DMS53 treated with DMSO at 0.1 percent for 48 hours (cell line): Measurements from ENCODE around the gene PTPN18.

ENCODE experiments used
- DNase-seq: peaks from one replicate; lab custom pipeline; 2025; ENCODE audit not compliant: unreplicated experiment; lab: John Stamatoyannopoulos, UW

Gene PTPN18

GRCh38 chr2:130363479-130363878, 7.6 kb downstream of the PTPN18 start:
- no peak for DNase-seq

GRCh38 chr2:130365075-130365474, 9.2 kb downstream of the PTPN18 start:
- no peak for DNase-seq

GRCh38 chr2:130365963-130366362, 10.1 kb downstream of the PTPN18 start:
- no peak for DNase-seq

DNA sequence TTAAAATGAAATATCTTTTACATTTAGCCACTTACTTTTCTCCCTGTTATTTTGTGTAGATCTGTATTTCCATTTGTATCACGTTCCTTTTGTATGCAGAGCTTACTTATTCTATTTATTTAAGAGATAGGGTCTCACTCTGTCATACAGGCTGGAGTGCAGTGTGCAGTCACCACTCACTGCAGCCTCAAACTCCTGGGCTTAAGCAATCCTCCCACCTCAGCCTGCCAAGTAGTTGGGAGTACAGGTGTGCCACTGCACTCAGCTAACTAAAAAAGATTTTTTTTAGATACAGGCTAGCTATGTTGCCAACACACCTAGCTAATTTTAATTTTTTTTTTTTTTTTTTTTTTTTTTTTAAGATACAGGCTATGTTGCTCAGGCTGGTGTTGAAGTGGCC, 10.9 kb downstream of the PTPN18 start:
- no peak for DNase-seq

GRCh38 chr2:130368786-130369185, 12.9 kb downstream of the PTPN18 start:
- no peak for DNase-seq

DNA sequence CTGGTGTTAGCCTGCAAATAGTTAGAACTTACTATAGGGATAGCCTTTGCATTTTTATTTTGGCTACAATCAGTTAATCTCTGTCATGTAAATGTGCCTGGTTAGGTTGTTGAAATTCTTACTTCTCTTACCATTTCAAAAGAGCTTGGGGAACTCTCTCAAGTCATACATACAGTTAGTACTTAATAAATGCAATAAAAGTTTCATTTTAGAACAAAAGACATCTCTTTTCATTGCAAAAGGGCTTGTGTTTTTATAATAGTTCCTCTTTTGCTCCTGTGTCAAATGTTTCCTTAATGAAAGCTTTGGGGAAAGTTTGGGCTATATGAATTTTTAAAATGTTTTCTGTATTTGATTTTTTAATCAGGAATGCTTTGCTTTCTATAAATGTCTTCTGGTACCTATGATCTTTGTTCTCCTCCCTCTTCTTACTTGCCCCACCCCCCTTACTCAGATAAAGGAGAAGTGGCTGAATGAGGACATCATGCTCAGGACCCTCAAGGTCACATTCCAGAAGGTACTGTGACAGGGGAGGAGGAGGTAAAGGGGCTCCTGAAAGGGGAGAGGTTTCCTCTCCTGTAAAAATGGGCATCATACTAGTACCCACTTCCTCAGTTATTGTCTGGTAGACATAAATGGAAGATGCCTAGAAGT, 13.6 kb downstream of the PTPN18 start:
- no peak for DNase-seq

DNA sequence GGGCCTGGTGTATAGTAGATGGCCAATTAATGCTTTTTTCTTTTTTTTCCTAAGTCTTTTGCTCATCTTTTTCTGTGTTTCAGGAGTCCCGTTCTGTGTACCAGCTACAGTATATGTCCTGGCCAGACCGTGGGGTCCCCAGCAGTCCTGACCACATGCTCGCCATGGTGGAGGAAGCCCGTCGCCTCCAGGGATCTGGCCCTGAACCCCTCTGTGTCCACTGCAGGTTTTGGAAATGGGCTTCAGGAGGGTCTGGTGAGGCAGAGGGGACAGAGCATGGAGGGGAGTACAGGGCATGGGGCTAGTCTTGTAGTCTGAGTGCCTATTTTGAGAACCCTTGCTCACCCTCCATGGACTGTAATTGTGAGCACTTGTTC, 14.1 kb downstream of the PTPN18 start:
- no peak for DNase-seq

DNA sequence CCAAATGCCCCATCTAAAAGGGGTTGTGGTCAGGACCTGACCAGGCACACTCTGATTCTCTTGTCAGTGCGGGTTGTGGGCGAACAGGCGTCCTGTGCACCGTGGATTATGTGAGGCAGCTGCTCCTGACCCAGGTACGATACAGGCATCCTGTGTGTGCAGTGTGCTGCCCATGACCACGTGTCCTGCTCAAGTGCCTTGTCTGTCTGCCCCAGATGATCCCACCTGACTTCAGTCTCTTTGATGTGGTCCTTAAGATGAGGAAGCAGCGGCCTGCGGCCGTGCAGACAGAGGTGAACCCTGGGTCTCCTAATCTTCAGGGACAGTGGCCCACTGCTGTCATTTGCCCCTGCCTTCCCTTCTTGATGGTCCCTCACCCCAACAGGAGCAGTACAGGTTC, 14.6 kb downstream of the PTPN18 start:
- DNase-seq = no peak

DNA sequence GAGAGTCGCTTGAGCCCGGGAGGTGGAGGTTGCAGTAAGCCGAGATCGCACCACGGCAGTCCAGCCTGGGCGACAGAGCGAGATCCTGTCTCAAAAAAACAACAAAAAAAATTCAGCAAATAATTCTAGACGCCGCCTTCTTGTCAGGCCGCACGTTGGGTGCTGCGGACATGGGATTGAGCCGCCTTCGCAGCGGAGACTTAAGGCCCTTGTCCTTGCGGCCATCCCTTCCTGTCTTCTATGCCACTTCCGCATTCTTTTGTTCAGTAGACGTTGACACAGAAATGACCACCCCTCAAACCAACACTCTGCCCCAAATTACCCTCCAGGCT, 15.8 kb downstream of the PTPN18 start:
- DNase-seq = no peak

DNA sequence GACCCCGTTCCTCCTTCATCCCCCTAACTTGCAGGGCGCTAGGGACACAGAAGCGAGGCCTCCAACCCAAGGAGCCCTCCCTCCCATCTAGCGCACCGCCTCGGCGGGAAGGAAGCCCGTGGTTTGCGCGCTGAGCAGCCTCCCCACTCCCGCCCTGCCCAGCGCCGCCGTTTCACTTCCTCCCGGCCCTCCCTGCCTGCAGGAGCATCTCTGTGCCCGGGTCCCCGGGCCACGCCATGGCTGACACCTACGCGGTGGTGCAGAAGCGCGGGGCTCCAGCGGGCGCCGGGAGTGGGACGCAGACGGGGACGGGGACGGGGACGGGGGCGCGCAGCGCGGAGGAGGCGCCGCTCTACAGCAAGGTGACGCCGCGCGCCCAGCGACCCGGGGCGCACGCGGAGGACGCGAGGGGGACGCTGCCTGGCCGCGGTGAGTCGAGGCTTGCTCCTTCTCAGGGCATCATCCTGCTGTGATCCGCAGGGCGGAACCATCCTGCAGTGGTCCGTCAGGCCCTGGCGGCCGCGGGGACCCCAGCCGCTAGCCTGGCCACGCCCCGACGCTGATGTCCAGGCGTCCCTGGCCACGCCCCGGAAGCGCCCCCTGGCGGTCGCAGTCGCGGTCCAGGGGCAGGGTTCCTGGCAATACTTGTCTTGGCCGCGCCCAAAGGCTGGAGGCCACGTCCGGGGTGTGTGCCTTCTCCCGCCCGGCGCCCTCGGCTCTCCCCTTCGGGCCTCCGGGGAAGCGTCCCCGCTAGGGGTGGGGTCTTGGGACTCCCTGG, 16.4 kb downstream of the PTPN18 start:
- peak; percentile 10 for DNase-seq

- no peak for DNase-seq
Observed at GRCh38 chr2:130372833-130373807, 17.3 kb downstream of the PTPN18 start.

- no peak for DNase-seq
Observed at GRCh38 chr2:130373808-130374365, 18.0 kb downstream of the PTPN18 start.

DNA sequence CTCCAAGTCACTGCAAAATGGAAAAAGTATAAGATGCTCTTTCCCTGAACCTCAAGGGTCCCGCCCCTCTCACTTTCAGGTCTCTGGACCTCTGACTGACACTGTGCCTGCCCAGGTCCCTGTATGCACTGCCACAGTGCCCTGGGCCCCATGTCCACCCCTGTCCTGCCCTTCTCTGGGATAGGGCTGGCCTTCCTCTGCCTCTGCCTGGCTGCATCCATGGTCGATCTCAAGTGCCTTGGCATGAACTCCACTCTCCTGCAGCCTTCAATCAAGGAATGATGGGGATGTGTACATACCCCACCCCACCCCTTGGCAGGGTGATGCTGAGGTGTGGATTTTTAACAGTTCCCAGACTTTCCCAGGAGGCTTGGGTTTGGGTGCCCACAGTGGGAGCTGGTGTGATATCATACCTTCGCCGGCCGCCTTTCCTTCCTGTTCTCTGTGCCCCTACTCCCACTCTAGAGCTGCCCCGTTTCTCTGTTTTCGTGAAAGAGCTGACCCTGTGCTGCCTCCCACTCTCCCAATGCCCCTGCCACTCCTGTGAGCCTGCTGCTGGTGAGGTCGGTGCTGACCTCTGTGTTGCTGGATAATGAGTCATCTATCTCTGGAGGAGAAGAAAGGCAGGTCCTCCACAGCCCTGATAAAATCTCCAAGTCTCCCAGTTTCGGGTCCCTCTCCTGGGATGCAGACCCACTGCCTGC, 18.9 kb downstream of the PTPN18 start:
- no peak for DNase-seq

DNA sequence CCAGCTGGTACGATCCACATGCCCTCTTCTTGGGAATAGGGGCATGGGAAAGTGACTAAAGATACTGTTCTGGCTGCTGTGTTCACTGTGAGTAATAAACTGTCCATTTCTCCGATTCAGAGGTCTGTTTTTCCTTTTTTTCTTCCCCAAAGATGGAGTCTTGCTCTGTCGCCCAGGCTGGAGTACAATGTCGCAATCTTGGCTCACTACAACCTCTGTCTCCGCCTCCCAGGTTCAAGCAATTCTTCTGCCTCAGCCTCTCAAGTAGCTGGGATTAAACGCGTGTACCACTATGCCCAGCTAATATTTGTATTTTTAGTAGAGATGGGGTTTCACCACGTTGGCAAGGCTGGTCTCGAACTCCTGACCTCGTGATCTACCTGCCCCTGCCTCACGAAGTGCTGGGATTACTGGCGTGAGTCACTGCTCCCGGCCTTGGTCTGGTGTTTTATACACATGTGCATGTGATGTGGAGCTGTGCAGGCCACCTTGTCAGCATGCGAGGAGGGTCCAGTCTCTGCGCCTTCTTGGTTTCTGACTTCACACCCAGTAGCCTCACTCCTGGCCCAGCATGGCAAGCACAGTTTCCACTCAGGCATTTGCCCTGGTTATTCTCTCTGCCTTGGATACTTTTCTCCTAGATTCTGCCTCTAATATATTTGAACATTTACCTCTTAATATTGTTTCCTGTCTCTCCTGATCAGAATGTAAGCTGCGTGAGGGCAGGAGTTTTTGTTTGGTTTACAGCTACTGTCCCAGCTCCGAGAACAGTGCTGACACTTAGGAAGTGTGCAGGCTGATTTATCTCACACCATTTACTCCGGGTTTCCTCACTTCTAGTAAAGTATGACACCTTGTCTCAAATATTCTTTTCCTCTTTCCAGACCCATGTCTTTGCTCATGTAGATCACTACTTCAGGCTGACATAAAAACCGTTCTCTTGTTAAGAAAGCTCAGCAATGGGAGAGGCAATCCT, 19.7 kb downstream of the PTPN18 start:
- no peak for DNase-seq

DNA sequence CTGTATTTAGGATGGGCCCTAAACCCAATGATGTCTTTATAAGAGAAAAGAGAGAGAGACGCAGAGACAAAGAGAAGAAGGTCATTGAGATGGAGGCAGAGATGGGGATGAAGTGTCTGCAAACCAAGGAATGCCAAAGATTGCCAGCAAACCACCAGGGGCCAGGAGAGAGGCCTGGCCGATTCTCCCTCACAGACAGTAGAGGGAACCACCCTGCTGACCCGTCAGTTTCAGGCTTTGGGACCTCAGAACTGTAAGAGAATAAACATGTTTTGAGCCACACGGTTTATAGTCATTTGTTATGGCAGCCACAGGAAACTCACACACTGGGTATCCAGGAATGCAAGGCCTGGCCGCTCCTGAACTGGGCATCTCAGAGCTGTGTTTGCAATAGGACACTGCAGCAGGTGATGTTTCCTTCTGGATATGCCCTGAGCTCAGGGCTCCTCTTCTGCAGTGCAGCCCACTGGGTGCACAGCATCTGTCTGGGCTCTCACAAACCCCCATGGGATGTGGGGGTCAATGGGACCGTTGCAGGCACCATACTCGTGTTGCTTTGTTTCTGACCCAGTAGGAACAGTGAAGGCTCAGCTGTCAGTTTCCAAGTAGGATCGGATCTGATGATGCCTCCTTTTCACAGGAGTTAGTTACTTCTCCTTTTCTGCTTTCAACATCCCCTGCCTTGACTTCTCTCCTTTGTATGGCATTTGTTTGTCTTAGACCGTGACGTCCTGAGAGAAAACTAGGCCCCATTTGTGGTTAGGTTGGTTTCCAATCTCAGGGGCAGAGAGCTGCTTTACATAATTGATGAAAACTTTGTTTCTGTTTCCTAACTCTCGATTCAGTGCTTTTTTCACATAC, 20.8 kb downstream of the PTPN18 start:
- DNase-seq = no peak

DNA sequence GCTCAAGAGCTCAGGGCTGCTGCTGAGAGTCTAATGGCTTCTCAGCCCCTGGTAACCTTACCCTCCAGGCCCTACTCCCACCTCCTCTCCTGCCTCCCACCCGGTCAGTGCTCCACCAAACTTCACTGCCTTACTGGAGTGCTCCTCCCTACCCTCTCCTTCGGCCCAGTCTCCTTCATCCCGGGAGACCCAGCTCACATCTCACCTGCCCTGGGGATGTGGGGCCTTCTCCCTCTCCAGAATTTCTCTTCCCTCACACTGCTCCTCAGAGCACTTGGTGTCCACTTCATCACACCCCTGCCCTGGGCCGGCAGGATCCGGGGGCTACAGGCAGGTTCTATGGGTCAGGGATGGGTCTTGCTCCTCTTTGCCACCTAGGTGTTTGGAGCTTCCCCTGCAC, 21.6 kb downstream of the PTPN18 start:
- no peak for DNase-seq

GRCh38 chr2:130378206-130378897, 22.5 kb downstream of the PTPN18 start:
- no peak for DNase-seq

- DNase-seq = no peak
Observed at GRCh38 chr2:130378898-130379214, 23.0 kb downstream of the PTPN18 start.
